HL-60 (cell line): ENCODE data around the gene RITA1.

Experiments
- CTCF ChIP-seq: IDR thresholded peaks from one replicate; pipeline ENCODE4 v1.5.1; 2011; ENCODE audit warnings: low read length, control low read depth, inconsistent platforms; ENCODE audit not compliant: insufficient read depth
- POLR2AphosphoS5 ChIP-seq: IDR thresholded peaks from 2 replicates; pipeline ENCODE4 v1.6.1; 2012; ENCODE audit warnings: low read depth

- no peak for TF ChIP-seq CTCF
- no peak for TF ChIP-seq POLR2AphosphoS5
Observed at GRCh38 chr12:113224955-113225354, 39.4 kb downstream of the RITA1 start.
